OCI-LY3 (cell line): ENCODE results near the gene FAHD1.

Experiments
- H2AFZ ChIP-seq: fragments of 200-600, 300-600 bp; shearing (Covaris generic); 2 replicates; pipeline ENCODE4 v1.6.0; 2014; ENCODE audit warnings: antibody characterized with exemption, low read depth, low read length
- H3K27ac ChIP-seq: fragments of 200-600, 300-600 bp; sonication (generic); 2 replicates; pipeline ENCODE4 v1.5.1; 2014; ENCODE audit warnings: mild to moderate bottlenecking, low read length, moderate library complexity, mixed read lengths
- H3K27me3 ChIP-seq: fragments of 200-600, 300-600 bp; sonication (generic); 2 replicates; pipeline ENCODE4 v1.6.1; 2014; ENCODE audit warnings: low read depth, low read length, mixed read lengths
- H3K36me3 ChIP-seq: fragments of 200-600, 300-600 bp; sonication (generic); replicated peaks from 2 replicates; pipeline ENCODE3; 2014; ENCODE audit warnings: low read depth, low read length, mixed read lengths
- H3K4me1 ChIP-seq: fragments of 300-600, 200-600 bp; sonication (generic); 2 replicates; pipeline ENCODE4 v1.6.1; 2014; ENCODE audit warnings: low read length, mixed read lengths
- H3K4me2 ChIP-seq: fragments of 200-600, 300-600 bp; sonication (generic); 2 replicates; pipeline ENCODE4 v1.6.1; 2014; ENCODE audit warnings: low read length, mixed read lengths
- H3K4me3 ChIP-seq: fragments of 300-600, 200-600 bp; sonication (generic); 2 replicates; pipeline ENCODE4 v1.5.1; 2014; ENCODE audit warnings: antibody characterized with exemption, mild to moderate bottlenecking, low read length, moderate library complexity
- H3K79me2 ChIP-seq: fragments of 300-600, 200-600 bp; shearing (Covaris generic); 2 replicates; pipeline ENCODE4 v1.6.1; 2014; ENCODE audit warnings: mild to moderate bottlenecking, low read length, mixed read lengths
- H3K9ac ChIP-seq: fragments of 300-600, 200-600 bp; shearing (Covaris generic); 2 replicates; pipeline ENCODE4 v1.6.0; 2014; ENCODE audit warnings: mild to moderate bottlenecking, low read length, moderate library complexity
- H3K9me3 ChIP-seq: fragments of 200-600, 300-600 bp; shearing (Covaris generic); 2 replicates; pipeline ENCODE4 v1.6.1; 2014; ENCODE audit warnings: low read length, mixed read lengths; ENCODE audit not compliant: insufficient read depth
- H4K20me1 ChIP-seq: fragments of 200-600, 300-600 bp; sonication (generic); 2 replicates; pipeline ENCODE4 v1.6.1; 2016; ENCODE audit warnings: low read length, mixed read lengths; ENCODE audit not compliant: insufficient read depth
- EZH2phosphoT487 ChIP-seq: fragments of 200-600 bp; shearing (Covaris generic); IDR thresholded peaks from 2 replicates; pipeline ENCODE4 v1.6.1; 2018; ENCODE audit warnings: antibody characterized with exemption, mixed run types, low read depth
- TF ChIP-seq, protein P1 (sequence below): fragments of 200-600, 300-600 bp; sonication (generic); IDR thresholded peaks from 2 replicates; pipeline ENCODE4 v1.5.1; 2014; ENCODE audit warnings: antibody characterized with exemption, low read length, low read depth

FAHD1 gene

DNA sequence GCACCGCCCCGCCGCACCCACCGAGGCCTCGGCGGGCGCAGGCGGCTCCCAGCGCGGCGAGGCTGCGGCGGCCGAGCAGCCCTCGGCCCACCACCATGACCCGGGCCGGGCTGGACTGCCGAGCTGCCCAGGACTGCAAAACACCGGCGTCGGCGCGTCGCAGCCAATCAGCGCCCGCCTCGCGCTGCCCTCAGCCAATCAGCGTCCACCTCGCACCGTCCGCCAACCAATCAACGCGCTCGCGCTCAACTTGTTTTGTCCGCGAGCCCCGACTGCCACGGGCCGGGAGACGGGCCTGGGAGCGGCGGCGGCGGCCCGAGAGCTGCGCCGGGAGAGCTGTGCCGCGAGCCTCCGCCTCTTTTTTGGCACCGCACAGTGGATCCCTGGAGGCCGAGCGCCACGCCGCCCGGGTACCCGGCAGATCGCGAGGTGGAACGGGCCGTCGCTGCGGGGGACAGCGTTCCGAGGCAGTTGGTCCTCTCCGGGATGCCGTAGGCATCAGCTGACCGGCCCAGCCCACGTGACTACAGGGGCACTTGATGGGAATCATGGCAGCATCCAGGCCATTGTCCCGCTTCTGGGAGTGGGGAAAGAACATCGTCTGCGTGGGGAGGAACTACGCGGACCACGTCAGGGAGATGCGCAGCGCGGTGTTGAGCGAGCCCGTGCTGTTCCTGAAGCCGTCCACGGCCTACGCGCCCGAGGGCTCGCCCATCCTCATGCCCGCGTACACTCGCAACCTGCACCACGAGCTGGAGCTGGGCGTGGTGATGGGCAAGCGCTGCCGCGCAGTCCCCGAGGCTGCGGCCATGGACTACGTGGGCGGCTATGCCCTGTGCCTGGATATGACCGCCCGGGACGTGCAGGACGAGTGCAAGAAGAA is at the start of gene FAHD1, which contains the start of gene HAGH:
FAHD1 (plus strand) TSS at position 516 of the 883 bp plus-strand sequence; CDS start at position 549, 33 bp downstream.
HAGH (minus strand) TSS at position 135 of the 883 bp plus-strand sequence; CDS start at position 97, 38 bp downstream.
- peak within 1 kb of the TSS; percentile 49 for H3K27ac ChIP-seq
- peaks cover 3% of the 10 kb centered on the region for H3K36me3 ChIP-seq
- peak within 1 kb of the TSS; percentile 97 for H3K4me3 ChIP-seq
- peak within 1 kb of the TSS; percentile 90 for H2AFZ ChIP-seq
- H3K79me2 ChIP-seq: peaks cover 35% of the 10 kb centered on the region
- peak within 1 kb of the TSS; percentile 81 for H3K9ac ChIP-seq
- TF ChIP-seq, protein P1, sequence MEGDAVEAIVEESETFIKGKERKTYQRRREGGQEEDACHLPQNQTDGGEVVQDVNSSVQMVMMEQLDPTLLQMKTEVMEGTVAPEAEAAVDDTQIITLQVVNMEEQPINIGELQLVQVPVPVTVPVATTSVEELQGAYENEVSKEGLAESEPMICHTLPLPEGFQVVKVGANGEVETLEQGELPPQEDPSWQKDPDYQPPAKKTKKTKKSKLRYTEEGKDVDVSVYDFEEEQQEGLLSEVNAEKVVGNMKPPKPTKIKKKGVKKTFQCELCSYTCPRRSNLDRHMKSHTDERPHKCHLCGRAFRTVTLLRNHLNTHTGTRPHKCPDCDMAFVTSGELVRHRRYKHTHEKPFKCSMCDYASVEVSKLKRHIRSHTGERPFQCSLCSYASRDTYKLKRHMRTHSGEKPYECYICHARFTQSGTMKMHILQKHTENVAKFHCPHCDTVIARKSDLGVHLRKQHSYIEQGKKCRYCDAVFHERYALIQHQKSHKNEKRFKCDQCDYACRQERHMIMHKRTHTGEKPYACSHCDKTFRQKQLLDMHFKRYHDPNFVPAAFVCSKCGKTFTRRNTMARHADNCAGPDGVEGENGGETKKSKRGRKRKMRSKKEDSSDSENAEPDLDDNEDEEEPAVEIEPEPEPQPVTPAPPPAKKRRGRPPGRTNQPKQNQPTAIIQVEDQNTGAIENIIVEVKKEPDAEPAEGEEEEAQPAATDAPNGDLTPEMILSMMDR: no peak
- TF ChIP-seq EZH2phosphoT487: no peak
- H3K4me2 ChIP-seq: peak within 1 kb of the TSS; percentile 96
- no peaks in the 10 kb centered on the region for H3K9me3 ChIP-seq
- peaks cover 20% of the 10 kb centered on the region for H3K4me1 ChIP-seq
- H3K27me3 ChIP-seq: no peaks in the 10 kb centered on the region
- H4K20me1 ChIP-seq: no peaks in the 10 kb centered on the region

DNA sequence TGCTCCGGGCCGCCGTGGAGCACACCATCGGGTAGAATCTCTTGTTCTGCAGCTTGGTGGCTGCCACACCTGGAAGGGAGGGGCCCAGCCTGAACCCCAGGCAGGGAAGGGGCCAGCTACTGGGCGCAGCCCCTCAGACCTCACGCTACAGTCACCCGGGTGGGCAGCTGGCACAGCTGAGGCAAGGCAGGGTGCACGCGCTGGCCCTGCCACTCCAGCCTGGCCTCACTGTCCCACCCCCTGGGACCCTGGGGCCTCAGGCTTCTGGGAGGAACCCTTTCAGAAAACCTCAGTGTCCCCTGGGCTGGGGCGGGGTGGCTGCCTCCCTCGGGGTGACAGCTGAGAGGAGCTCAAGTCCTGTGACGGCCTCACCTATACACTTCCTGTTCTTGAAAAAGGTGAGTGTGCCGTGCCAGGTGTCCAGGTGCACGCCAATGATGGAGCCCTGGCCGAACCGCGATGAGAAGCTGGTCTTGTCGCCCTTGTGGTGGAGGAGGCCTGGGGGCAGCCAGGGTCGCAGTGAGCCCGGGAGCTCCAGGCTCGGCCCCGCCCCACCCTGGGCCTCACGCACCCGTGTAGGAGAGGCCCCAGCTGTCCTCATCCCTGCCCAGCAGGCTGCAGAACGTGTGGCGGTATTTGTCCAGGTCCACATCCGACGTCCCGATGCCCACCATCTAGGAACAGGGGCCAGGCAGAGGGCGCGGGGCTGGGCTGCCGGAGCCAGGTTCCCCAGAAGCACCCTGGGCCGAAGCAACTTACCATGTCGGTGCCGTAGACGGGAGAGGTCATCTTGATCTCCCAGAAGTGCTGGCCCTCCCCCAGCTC is 49.4 kb upstream of the FAHD1 start:
- Histone ChIP-seq H3K9me3 (no peaks in the 10 kb centered on the region), H3K4me2 (no peak overlapping the region), H2AFZ (no peak overlapping the region), H3K79me2 (peaks cover 31% of the 10 kb centered on the region), H3K4me3 (no peak overlapping the region), H3K27ac (no peak overlapping the region), H3K27me3 (no peaks in the 10 kb centered on the region), H4K20me1 (no peaks in the 10 kb centered on the region), H3K9ac (no peak overlapping the region), H3K36me3 (no peaks in the 10 kb centered on the region), H3K4me1 (peaks cover 15% of the 10 kb centered on the region)
- TF ChIP-seq, protein P1: no peak
- no peak for TF ChIP-seq EZH2phosphoT487

DNA sequence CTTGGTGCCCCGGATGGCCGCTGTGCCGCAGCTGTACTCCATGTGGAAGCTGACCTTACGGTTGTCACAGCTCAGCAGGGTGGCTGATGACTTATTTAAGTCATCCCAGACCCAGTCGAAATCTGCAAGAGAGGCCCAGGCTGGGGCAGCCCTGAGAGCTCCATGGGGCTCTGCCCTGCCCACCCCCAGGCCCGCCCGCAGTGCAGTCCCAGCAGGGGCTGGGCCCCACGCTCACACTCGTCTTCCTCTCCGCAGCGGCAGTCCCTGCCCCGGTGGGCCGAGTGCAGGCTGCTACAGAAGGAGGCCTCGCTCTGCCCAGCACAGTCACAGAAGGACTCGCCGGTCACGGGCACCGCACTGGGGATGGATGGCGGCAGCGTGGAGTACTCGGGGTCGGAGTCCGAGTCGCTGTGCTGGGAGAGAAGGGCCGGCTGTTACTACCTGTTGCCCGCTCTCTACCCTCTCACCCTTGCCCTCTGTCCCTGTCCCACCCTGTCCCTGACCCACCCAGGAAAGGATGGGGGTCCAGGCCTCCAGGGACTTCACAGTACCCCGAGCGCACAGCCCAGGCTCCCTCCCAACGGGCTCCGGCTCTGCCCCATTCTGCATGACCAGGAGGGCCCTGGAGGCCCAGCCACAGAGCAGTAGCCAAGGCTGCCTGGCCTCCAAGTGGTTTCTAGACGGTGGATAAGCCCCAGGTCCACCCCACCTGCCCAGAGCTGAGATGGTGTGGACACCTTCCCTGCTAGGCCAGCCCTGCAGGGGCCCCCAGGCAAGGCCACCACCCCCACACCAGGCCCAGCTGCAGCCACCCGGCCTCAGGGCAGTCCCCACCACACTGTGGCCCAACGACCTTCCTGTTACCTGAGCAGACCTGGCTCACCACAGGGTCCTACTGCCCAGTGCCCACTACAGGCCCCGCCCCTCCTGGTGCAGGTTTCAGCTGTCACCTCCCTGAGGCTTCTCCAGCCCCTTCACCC is 48.5 kb upstream of the FAHD1 start:
- Histone ChIP-seq H3K36me3 (no peaks in the 10 kb centered on the region), H3K9ac (no peak overlapping the region), H3K27ac (no peak overlapping the region), H3K4me3 (no peak overlapping the region), H3K79me2 (peaks cover 32% of the 10 kb centered on the region), H3K9me3 (no peaks in the 10 kb centered on the region), H3K4me2 (no peak overlapping the region), H3K4me1 (peaks cover 15% of the 10 kb centered on the region), H4K20me1 (no peaks in the 10 kb centered on the region), H2AFZ (no peak overlapping the region), H3K27me3 (no peaks in the 10 kb centered on the region)
- no peak for TF ChIP-seq EZH2phosphoT487
- TF ChIP-seq, protein P1: no peak
